NCI-H2196 treated with DMSO at 0.1 percent for 48 hours (cell line): ENCODE measurements around the gene PCSK4.
"Not testable (repeated sequence)": the region's sequence is repeated elsewhere in the genome, so short reads cannot be mapped to it uniquely, and the experiment has no call there.

Experiments
- DNase-seq: peaks from one replicate; lab custom pipeline; 2025; ENCODE audit not compliant: unreplicated experiment; lab: John Stamatoyannopoulos, UW

Gene PCSK4

DNA sequence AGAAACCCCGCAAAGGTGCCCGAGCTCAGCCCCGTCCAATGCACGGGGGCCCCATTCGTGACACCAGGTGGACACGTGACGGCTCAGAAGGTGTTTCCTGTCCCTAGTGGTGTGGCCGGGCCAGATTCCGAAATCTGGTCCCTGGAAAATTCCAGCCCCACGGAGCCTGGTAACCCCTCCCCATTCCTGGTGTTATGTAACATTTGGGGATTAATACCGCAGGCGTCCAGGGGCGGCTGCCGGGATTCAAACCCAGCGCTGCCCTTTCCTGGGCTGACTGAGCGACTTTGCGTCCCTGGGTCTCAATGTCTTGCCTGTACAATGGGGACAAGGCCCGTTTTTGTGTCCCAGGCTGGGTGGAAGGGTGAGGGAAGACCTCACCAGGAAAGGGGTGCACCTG, 32.7 kb upstream of the PCSK4 start:
- no peak for DNase-seq

- no peak for DNase-seq
Observed at GRCh38 chr19:1522061-1522460, 31.9 kb upstream of the PCSK4 start.

DNA sequence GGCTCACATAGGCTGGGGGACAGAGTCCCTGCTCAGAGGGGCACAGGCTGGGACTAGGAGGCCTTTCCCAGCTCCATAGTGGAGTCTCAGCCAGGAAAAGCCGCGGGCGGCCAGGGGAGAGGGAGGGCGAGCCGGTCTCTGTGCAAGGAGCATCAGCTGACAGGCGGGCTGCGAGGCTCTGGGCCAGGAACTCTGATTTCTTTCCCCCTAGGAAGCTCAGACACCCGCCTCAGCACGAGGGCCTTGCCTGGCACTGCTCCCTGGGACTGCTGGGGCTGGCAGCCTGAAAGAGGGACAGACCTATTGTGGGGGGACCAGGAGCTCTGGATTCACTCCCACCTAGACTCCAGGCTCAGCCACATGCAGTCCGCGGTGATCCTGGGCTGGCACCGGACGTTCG, 31.5 kb upstream of the PCSK4 start:
- DNase-seq = no peak

GRCh38 chr19:1520203-1520780, 30.1 kb upstream of the PCSK4 start:
- DNase-seq = no peak

GRCh38 chr19:1519802-1520201, 29.7 kb upstream of the PCSK4 start:
- DNase-seq = not testable (repeated sequence)

GRCh38 chr19:1518471-1518870, 28.3 kb upstream of the PCSK4 start:
- no peak for DNase-seq

DNA sequence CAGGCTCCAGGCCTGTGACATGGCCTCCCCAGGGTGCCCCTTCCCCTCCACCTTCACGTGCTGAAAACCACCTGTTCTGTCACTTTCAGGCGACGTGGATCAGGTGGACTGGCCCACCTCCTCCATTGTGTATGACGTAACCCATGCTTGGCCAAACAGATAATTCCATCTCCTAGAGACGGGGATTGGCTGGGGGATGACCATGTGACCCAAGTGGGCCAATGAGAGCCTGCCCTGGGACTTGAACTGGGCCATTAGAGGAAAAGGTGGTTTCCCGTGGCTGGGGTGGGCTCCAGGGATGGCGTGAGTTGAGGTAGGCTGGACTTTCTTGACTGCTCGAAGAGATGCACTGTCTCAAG, 26.2 kb upstream of the PCSK4 start:
- no peak for DNase-seq

- no peak for DNase-seq
Observed at GRCh38 chr19:1514986-1515721, 25.0 kb upstream of the PCSK4 start.

GRCh38 chr19:1514295-1514661, 24.1 kb upstream of the PCSK4 start:
- DNase-seq = no peak

DNA sequence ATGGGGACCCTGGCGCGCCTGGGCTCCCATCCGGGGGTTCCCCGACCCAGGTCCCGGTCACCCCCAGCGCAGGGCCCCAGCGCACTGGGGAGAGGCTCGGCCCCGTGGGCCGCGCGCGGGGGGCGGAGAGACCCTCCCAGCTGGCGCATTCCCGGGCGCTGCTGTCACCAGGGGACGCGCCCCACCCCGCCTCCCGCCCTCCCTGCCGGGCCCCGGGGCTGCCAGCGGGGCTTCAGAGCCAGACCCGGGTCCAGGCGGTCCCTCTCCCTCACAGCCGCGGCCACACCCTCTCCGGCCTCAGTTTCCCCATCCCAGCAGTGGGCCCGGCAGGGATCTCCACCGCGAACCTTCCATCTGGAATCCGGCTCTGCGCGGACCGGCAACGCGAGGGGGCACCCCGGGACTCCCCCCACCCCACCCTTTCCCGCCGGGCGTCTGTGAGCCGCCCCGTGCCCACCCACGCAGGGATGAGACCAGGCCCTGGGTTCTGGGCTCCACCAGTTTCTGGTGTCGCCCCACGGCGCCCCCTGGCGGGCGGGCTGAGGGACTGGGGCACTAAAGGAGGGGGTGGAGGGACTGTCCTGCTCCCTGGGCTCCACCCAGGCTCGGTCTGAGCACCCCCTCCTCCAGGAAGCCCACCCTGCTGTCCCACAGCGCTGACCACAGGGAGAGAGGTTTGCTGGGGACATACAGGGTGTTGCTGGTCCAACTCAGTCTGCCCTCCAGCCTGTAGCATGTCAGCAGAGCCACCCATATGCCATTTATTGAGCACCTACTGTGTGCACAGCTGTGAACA, 23.5 kb upstream of the PCSK4 start:
- DNase-seq = peak; percentile 4

- DNase-seq = peak; percentile 45
Observed at GRCh38 chr19:1512671-1513498, 22.7 kb upstream of the PCSK4 start, which contains the start of gene ADAMTSL5. Gene ADAMTSL5, minus strand, starts transcription at chr19:1513019. Its CDS starts 2,076 bp downstream, at chr19:1510943.

GRCh38 chr19:1511318-1512317, 21.5 kb upstream of the PCSK4 start:
- no peak for DNase-seq

DNA sequence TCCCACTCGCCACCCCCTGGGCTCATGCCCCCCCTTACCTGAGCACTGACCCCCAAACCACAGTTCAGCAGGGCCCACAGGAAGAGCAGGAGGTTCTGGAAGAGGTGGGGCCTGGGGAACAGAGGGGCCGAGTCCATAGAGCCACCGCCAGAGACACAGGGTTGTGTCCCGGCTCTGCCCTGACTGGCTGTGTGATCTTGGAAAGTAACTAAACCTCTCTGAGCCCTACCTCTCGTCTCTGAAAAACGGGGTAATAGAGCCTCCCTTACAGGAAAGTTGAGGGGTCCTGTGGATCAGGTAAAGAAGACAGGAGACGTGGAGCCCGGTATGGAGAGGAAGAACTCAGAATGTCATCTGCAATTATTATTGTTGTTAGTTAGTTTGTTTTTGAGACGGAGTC, 20.7 kb upstream of the PCSK4 start:
- DNase-seq = no peak

GRCh38 chr19:1510442-1510806, 20.3 kb upstream of the PCSK4 start:
- DNase-seq = no peak

GRCh38 chr19:1509602-1510441, 19.7 kb upstream of the PCSK4 start:
- no peak for DNase-seq

- no peak for DNase-seq
Observed at GRCh38 chr19:1508507-1508856, 18.3 kb upstream of the PCSK4 start.

- DNase-seq = peak; percentile 98
Observed at GRCh38 chr19:1507763-1508506, 17.8 kb upstream of the PCSK4 start.

- DNase-seq = no peak
Observed at GRCh38 chr19:1507192-1507660, 17.1 kb upstream of the PCSK4 start.
